SKM-1 (cell line): ENCODE measurements around the gene TMEM200C.
"Not testable (repeated sequence)": the region's sequence is repeated elsewhere in the genome, so short reads cannot be mapped to it uniquely, and the experiment has no call there.

ENCODE experiments used
- DNase-seq: peaks from one replicate; lab custom pipeline; 2025; ENCODE audit not compliant: unreplicated experiment; lab: John Stamatoyannopoulos, UW

TMEM200C gene

GRCh38 chr18:5892823-5893431 is 2.4 kb downstream of the TMEM200C start:
- DNase-seq: no peak

- DNase-seq: no peak
Measured at GRCh38 chr18:5891854-5892215, 3.5 kb downstream of the TMEM200C start.

- DNase-seq: no peak
Measured at GRCh38 chr18:5891184-5891853, 4.0 kb downstream of the TMEM200C start.

- DNase-seq: no peak
Measured at GRCh38 chr18:5890331-5891183, 4.8 kb downstream of the TMEM200C start.

- DNase-seq: no peak
Measured at GRCh38 chr18:5885361-5885760, 10.0 kb downstream of the TMEM200C start.

GRCh38 chr18:5884375-5884774 is 10.9 kb downstream of the TMEM200C start:
- no peak for DNase-seq

GRCh38 chr18:5879479-5879882 is 15.8 kb downstream of the TMEM200C start:
- peak; percentile 21 for DNase-seq

- DNase-seq: no peak
Measured at GRCh38 chr18:5876891-5877290, 18.4 kb downstream of the TMEM200C start.

GRCh38 chr18:5874336-5874735 is 21.0 kb downstream of the TMEM200C start:
- DNase-seq: no peak

- DNase-seq: no peak
Measured at GRCh38 chr18:5872886-5873285, 22.4 kb downstream of the TMEM200C start.

- DNase-seq: no peak
Measured at GRCh38 chr18:5871426-5871825, 23.9 kb downstream of the TMEM200C start.

- DNase-seq: peak; percentile 63
Measured at GRCh38 chr18:5868218-5868854, 27.0 kb downstream of the TMEM200C start.

- no peak for DNase-seq
Measured at GRCh38 chr18:5865521-5865920, 29.8 kb downstream of the TMEM200C start.

GRCh38 chr18:5862127-5862526 is 33.2 kb downstream of the TMEM200C start:
- DNase-seq: not testable (repeated sequence)

GRCh38 chr18:5857180-5857579 is 38.1 kb downstream of the TMEM200C start:
- DNase-seq: no peak

GRCh38 chr18:5853253-5853652 is 42.1 kb downstream of the TMEM200C start:
- no peak for DNase-seq

- no peak for DNase-seq
Measured at GRCh38 chr18:5851998-5852397, 43.3 kb downstream of the TMEM200C start.

GRCh38 chr18:5842653-5843052 is 52.7 kb downstream of the TMEM200C start:
- DNase-seq: no peak

- DNase-seq: no peak
Measured at GRCh38 chr18:5841518-5841917, 53.8 kb downstream of the TMEM200C start.

GRCh38 chr18:5840547-5840946 is 54.8 kb downstream of the TMEM200C start:
- no peak for DNase-seq

- DNase-seq: no peak
Measured at GRCh38 chr18:5840025-5840424, 55.3 kb downstream of the TMEM200C start.

GRCh38 chr18:5839102-5839501 is 56.2 kb downstream of the TMEM200C start:
- no peak for DNase-seq
